SK-N-SH treated with all-trans-retinoic acid at 6 μM for 48 hours (cell line): ENCODE results near the gene AIG1.

Source experiments
- ARNTL ChIP-seq: fragments of 450-650 bp; formaldehyde crosslinking; IDR thresholded peaks from 2 replicates; pipeline ENCODE4 v1.5.0; 2020; ENCODE audit warnings: low read depth, mild to moderate bottlenecking, moderate library complexity, borderline replicate concordance
- BACH2 ChIP-seq: fragments of 250-450 bp; sonication (Bioruptor Pico); IDR thresholded peaks from 2 replicates; pipeline ENCODE4 v1.9.0; 2021; ENCODE audit warnings: mild to moderate bottlenecking, borderline replicate concordance
- ESRRG ChIP-seq: fragments of 250-450 bp; sonication (Bioruptor Pico); IDR thresholded peaks from 2 replicates; pipeline ENCODE4 v1.6.1; 2021; ENCODE audit warnings: mild to moderate bottlenecking
- OSR1 ChIP-seq: fragments of 250-450 bp; sonication (Bioruptor Pico); IDR thresholded peaks from 2 replicates; pipeline ENCODE4 v1.8.0; 2022; ENCODE audit warnings: moderate library complexity, mild to moderate bottlenecking, inconsistent platforms
- SNAI2 ChIP-seq: fragments of 250-450 bp; sonication (Bioruptor Pico); IDR thresholded peaks from 2 replicates; pipeline ENCODE4 v1.5.0; 2020; ENCODE audit warnings: mild to moderate bottlenecking, moderate library complexity
- ZC3H10 ChIP-seq: fragments of 250-450 bp; sonication (Bioruptor Pico); IDR thresholded peaks from 2 replicates; pipeline ENCODE4 v1.5.1; 2021; ENCODE audit warnings: mild to moderate bottlenecking, moderate library complexity
- ZFP3 ChIP-seq: fragments of 250-450 bp; sonication (Bioruptor Pico); IDR thresholded peaks from 2 replicates; pipeline ENCODE4 v1.5.0; 2020; ENCODE audit warnings: mild to moderate bottlenecking, moderate library complexity
- ZFP30 ChIP-seq: fragments of 450-650 bp; formaldehyde crosslinking; IDR thresholded peaks from 2 replicates; pipeline ENCODE4 v1.5.0; 2022; ENCODE audit warnings: mild to moderate bottlenecking, moderate library complexity
- ZNF70 ChIP-seq: fragments of 450-650 bp; formaldehyde crosslinking; IDR thresholded peaks from 2 replicates; pipeline ENCODE4 v1.5.0; 2020; ENCODE audit warnings: mild to moderate bottlenecking, moderate library complexity
- TF ChIP-seq, protein P1 (sequence below): fragments of 250-450 bp; sonication (Bioruptor Pico); IDR thresholded peaks from 2 replicates; pipeline ENCODE4 v1.8.0; 2020; ENCODE audit warnings: mild to moderate bottlenecking, moderate library complexity, borderline replicate concordance
- TF ChIP-seq, protein P2 (sequence below): fragments of 250-450 bp; sonication (Bioruptor Pico); IDR thresholded peaks from 2 replicates; pipeline ENCODE4 v1.5.1; 2020; ENCODE audit warnings: low read depth, mild to moderate bottlenecking, moderate library complexity
- TF ChIP-seq, protein P3 (sequence below): fragments of 250-450 bp; sonication (Bioruptor Pico); IDR thresholded peaks from 2 replicates; pipeline ENCODE4 v1.8.0; 2021; ENCODE audit warnings: low read depth, mild to moderate bottlenecking, moderate library complexity, borderline replicate concordance
- TF ChIP-seq, protein P4 (sequence below): fragments of 250-450 bp; sonication (Bioruptor Pico); IDR thresholded peaks from 2 replicates; pipeline ENCODE4 v1.5.1; 2021; ENCODE audit warnings: mild to moderate bottlenecking, moderate library complexity

DNA sequence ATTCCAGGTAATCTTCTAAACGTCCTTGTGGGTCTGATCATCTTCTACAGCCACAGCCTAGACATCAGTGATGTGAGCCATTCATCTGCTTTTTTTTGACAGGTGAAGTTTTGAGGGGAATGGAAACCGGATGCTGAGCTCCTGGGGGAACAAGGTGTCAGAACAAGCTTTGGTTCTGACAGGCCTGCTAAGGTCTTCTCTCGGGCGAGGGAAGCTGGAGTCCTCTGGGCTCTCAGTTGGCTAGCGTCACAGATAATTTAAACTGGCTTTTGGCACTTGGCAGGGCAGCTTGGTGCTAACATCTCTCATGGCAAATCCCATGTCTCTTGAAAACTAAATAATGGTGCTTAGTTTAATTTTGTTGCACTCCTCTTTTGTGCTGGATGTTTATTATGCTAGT is 8.4 kb upstream of the AIG1 start:
- TF ChIP-seq ARNTL (no peak), ZC3H10 (CRISPR knock-in tag) (no peak), BACH2 (no peak), SNAI2 (CRISPR knock-in tag) (no peak), ZNF70 (CRISPR knock-in tag) (no peak), ZFP30 (no peak), ESRRG (CRISPR knock-in tag) (no peak), OSR1 (CRISPR knock-in tag) (no peak), ZFP3 (CRISPR knock-in tag) (no peak)
- TF ChIP-seq, protein P1, sequence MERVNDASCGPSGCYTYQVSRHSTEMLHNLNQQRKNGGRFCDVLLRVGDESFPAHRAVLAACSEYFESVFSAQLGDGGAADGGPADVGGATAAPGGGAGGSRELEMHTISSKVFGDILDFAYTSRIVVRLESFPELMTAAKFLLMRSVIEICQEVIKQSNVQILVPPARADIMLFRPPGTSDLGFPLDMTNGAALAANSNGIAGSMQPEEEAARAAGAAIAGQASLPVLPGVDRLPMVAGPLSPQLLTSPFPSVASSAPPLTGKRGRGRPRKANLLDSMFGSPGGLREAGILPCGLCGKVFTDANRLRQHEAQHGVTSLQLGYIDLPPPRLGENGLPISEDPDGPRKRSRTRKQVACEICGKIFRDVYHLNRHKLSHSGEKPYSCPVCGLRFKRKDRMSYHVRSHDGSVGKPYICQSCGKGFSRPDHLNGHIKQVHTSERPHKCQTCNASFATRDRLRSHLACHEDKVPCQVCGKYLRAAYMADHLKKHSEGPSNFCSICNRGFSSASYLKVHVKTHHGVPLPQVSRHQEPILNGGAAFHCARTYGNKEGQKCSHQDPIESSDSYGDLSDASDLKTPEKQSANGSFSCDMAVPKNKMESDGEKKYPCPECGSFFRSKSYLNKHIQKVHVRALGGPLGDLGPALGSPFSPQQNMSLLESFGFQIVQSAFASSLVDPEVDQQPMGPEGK (CRISPR knock-in tag), result no peak
- TF ChIP-seq, protein P2, sequence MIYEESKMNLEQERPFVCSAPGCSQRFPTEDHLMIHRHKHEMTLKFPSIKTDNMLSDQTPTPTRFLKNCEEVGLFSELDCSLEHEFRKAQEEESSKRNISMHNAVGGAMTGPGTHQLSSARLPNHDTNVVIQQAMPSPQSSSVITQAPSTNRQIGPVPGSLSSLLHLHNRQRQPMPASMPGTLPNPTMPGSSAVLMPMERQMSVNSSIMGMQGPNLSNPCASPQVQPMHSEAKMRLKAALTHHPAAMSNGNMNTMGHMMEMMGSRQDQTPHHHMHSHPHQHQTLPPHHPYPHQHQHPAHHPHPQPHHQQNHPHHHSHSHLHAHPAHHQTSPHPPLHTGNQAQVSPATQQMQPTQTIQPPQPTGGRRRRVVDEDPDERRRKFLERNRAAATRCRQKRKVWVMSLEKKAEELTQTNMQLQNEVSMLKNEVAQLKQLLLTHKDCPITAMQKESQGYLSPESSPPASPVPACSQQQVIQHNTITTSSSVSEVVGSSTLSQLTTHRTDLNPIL (CRISPR knock-in tag), result no peak
- TF ChIP-seq, protein P3, sequence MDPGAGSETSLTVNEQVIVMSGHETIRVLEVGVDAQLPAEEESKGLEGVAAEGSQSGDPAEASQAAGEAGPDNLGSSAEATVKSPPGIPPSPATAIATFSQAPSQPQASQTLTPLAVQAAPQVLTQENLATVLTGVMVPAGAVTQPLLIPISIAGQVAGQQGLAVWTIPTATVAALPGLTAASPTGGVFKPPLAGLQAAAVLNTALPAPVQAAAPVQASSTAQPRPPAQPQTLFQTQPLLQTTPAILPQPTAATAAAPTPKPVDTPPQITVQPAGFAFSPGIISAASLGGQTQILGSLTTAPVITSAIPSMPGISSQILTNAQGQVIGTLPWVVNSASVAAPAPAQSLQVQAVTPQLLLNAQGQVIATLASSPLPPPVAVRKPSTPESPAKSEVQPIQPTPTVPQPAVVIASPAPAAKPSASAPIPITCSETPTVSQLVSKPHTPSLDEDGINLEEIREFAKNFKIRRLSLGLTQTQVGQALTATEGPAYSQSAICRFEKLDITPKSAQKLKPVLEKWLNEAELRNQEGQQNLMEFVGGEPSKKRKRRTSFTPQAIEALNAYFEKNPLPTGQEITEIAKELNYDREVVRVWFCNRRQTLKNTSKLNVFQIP (CRISPR knock-in tag), result no peak
- TF ChIP-seq, protein P4, sequence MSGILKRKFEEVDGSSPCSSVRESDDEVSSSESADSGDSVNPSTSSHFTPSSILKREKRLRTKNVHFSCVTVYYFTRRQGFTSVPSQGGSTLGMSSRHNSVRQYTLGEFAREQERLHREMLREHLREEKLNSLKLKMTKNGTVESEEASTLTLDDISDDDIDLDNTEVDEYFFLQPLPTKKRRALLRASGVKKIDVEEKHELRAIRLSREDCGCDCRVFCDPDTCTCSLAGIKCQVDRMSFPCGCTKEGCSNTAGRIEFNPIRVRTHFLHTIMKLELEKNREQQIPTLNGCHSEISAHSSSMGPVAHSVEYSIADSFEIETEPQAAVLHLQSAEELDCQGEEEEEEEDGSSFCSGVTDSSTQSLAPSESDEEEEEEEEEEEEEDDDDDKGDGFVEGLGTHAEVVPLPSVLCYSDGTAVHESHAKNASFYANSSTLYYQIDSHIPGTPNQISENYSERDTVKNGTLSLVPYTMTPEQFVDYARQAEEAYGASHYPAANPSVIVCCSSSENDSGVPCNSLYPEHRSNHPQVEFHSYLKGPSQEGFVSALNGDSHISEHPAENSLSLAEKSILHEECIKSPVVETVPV (CRISPR knock-in tag), result no peak
